ENCODE data around the gene SLC22A16. TPM values are rescaled to one million over a fixed set of nuclear protein-coding genes. Genes with fewer than 3 reads are reported as not detected.

SLC22A16 gene
- total RNA-seq, 1 donor from 2014 or later, result not detected

- no peaks in the 10 kb centered on the region for H3K36me3 ChIP-seq (ENCODE audit: control insufficient read depth, insufficient read depth, low read length)
- H3K27me3 ChIP-seq (ENCODE audit: control insufficient read depth, insufficient read depth, low read length), result no peaks in the 10 kb centered on the region
- no peak for DNase-seq (ENCODE audit: low read depth)
- no peak overlapping the region for H3K4me3 ChIP-seq (ENCODE audit: low read depth, low read length)
- TF ChIP-seq CTCF (IDR thresholded peaks at IDR 0.05; ENCODE audit: insufficient read depth, low read length, severe bottlenecking), result no peak
- FAIRE-seq, result no peak
Measured at GRCh38 chr6:110449541-110449895, 26.9 kb downstream of the SLC22A16 start.

- DNase-seq (ENCODE audit: low read depth) (no peak), FAIRE-seq (no peak)
- Histone ChIP-seq H3K36me3 (ENCODE audit: control insufficient read depth, insufficient read depth, low read length) (no peaks in the 10 kb centered on the region), H3K27me3 (ENCODE audit: control insufficient read depth, insufficient read depth, low read length) (no peaks in the 10 kb centered on the region), H3K4me3 (ENCODE audit: low read depth, low read length) (no peak overlapping the region)
- no peak for TF ChIP-seq CTCF (IDR thresholded peaks at IDR 0.05; ENCODE audit: insufficient read depth, low read length, severe bottlenecking)
Measured at GRCh38 chr6:110448846-110449540, 27.4 kb downstream of the SLC22A16 start.

GRCh38 chr6:110447761-110448160 is 28.7 kb downstream of the SLC22A16 start:
- Histone ChIP-seq H3K27me3 (ENCODE audit: control insufficient read depth, insufficient read depth, low read length) (no peaks in the 10 kb centered on the region), H3K36me3 (ENCODE audit: control insufficient read depth, insufficient read depth, low read length) (no peaks in the 10 kb centered on the region), H3K4me3 (ENCODE audit: low read depth, low read length) (no peak overlapping the region)
- no peak for TF ChIP-seq CTCF (IDR thresholded peaks at IDR 0.05; ENCODE audit: insufficient read depth, low read length, severe bottlenecking)
- FAIRE-seq, result no peak
- DNase-seq (ENCODE audit: low read depth), result no peak

- no peaks in the 10 kb centered on the region for H3K27me3 ChIP-seq (ENCODE audit: control insufficient read depth, insufficient read depth, low read length)
- no peaks in the 10 kb centered on the region for H3K36me3 ChIP-seq (ENCODE audit: control insufficient read depth, insufficient read depth, low read length)
- no peak overlapping the region for H3K4me3 ChIP-seq (ENCODE audit: low read depth, low read length)
- DNase-seq (ENCODE audit: low read depth), result peak; percentile 93
- peak; percentile 7 for FAIRE-seq
- TF ChIP-seq CTCF (IDR thresholded peaks at IDR 0.05; ENCODE audit: insufficient read depth, low read length, severe bottlenecking), result no peak
Measured at GRCh38 chr6:110446405-110446804, 30.0 kb downstream of the SLC22A16 start.

- H3K36me3 ChIP-seq (ENCODE audit: control insufficient read depth, insufficient read depth, low read length), result no peaks in the 10 kb centered on the region
- no peak for DNase-seq (ENCODE audit: low read depth)
- no peaks in the 10 kb centered on the region for H3K27me3 ChIP-seq (ENCODE audit: control insufficient read depth, insufficient read depth, low read length)
- FAIRE-seq, result no peak
- H3K4me3 ChIP-seq (ENCODE audit: low read depth, low read length), result no peak overlapping the region
- no peak for TF ChIP-seq CTCF (IDR thresholded peaks at IDR 0.05; ENCODE audit: insufficient read depth, low read length, severe bottlenecking)
Measured at GRCh38 chr6:110440026-110440425, 36.4 kb downstream of the SLC22A16 start.

- DNase-seq (ENCODE audit: low read depth) (no peak), FAIRE-seq (no peak)
- TF ChIP-seq CTCF (IDR thresholded peaks at IDR 0.05; ENCODE audit: insufficient read depth, low read length, severe bottlenecking), result no peak
- no peaks in the 10 kb centered on the region for H3K27me3 ChIP-seq (ENCODE audit: control insufficient read depth, insufficient read depth, low read length)
- no peak overlapping the region for H3K4me3 ChIP-seq (ENCODE audit: low read depth, low read length)
- H3K36me3 ChIP-seq (ENCODE audit: control insufficient read depth, insufficient read depth, low read length), result no peaks in the 10 kb centered on the region
Measured at GRCh38 chr6:110439356-110439755, 37.1 kb downstream of the SLC22A16 start.
